Dendritic cell treated with granulocyte-macrophage colony-stimulating factor and Interleukin-4, amounts not matched to agents 40 ng/mL and 50 ng/mL, for 4 days (primary cell): ENCODE measurements around the gene PTAR1.

ENCODE experiments used
- H3K27ac Mint-ChIP-seq: one replicate; pipeline ENCODE4 v1.8.0; 2022; ENCODE audit warnings: mild to moderate bottlenecking, mixed read lengths
- H3K27me3 Mint-ChIP-seq: one replicate; pipeline ENCODE4 v1.8.0; 2022; ENCODE audit warnings: mild to moderate bottlenecking, mixed read lengths
- H3K36me3 Mint-ChIP-seq: one replicate; pipeline ENCODE4 v1.8.0; 2022; ENCODE audit warnings: low read depth, mixed read lengths
- H3K4me1 Mint-ChIP-seq: one replicate; pipeline ENCODE4 v1.8.0; 2022; ENCODE audit warnings: low read depth, mixed read lengths
- H3K4me3 Mint-ChIP-seq: one replicate; pipeline ENCODE4 v1.8.0; 2022; ENCODE audit warnings: mild to moderate bottlenecking, moderate library complexity, mixed read lengths
- H3K9me3 Mint-ChIP-seq: one replicate; pipeline ENCODE4 v1.8.0; 2022; ENCODE audit warnings: mixed read lengths
- intact Hi-C: fragments of 100-400 bp; cut with micrococcal nuclease; formaldehyde crosslinking; loops from one replicate; pipeline ENCODE4 v1.15.0; 2022

Gene PTAR1

GRCh38 chr9:69743930-69744329 lies 15.9 kb downstream of the PTAR1 start:
- Mint-ChIP-seq H3K36me3 (peaks cover 52% of the 10 kb centered on the region), H3K4me1 (peaks cover 33% of the 10 kb centered on the region), H3K27me3 (no peaks in the 10 kb centered on the region), H3K27ac (no peak overlapping the region), H3K4me3 (no peak overlapping the region), H3K9me3 (no peaks in the 10 kb centered on the region)
- intact Hi-C loops, result no loop called here

DNA sequence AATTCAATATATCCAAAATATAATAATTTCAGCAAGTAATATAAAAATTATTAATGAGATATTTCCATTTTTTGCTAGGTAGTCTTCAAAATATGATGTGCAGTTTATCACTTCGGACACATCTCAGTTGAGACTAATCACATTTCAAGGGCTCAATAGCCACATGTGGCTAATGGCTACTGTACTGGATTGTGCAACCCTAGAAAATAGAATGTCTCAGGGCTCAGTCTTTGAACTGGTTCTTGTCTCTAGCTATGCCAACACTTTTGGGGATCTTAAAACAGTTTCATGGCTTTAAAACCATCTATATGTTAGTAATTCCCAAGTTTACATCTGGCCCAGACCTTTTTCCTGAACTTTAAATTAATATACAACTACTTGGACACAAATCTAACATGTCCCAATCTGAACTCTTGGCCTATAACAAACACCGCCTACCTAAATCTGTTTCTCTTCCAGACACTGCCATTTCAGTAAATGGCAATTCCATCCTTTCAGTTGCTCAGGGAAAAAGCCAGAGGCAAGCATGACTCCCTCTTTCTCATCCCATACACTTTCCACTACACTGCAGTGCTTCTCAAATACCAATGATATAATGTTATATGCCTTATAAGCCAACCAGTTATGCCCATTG lies 18.8 kb downstream of the PTAR1 start:
- H3K4me1 Mint-ChIP-seq, result peaks cover 19% of the 10 kb centered on the region
- no peak overlapping the region for H3K27ac Mint-ChIP-seq
- no peaks in the 10 kb centered on the region for H3K9me3 Mint-ChIP-seq
- intact Hi-C loops, result no loop called here
- no peak overlapping the region for H3K4me3 Mint-ChIP-seq
- H3K36me3 Mint-ChIP-seq, result peaks cover 52% of the 10 kb centered on the region
- H3K27me3 Mint-ChIP-seq, result no peaks in the 10 kb centered on the region

GRCh38 chr9:69731348-69731747 lies 28.5 kb downstream of the PTAR1 start:
- H3K9me3 Mint-ChIP-seq, result no peaks in the 10 kb centered on the region
- H3K36me3 Mint-ChIP-seq, result peaks cover 47% of the 10 kb centered on the region
- no peak overlapping the region for H3K4me3 Mint-ChIP-seq
- intact Hi-C loops, result no loop called here
- H3K27me3 Mint-ChIP-seq, result no peaks in the 10 kb centered on the region
- no peak overlapping the region for H3K27ac Mint-ChIP-seq
- no peaks in the 10 kb centered on the region for H3K4me1 Mint-ChIP-seq

DNA sequence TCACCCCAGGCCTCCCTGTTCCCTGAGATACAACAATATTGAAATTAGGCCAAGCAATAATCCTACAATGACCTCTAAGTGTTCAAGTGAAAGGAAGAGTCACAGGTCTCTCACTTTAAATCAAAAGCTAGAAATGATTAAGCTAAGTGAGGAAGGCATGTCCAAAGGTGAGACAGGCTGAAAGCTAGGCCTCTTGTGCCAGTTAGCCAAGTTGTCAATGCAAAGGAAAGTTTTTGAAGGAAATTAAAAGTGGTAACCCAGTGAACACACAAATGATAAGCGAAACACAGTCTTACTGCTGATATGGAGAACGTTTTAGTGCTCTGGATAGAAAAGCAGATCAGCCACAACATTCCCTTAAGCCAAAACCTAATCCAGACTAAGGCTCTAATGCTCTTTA lies 39.8 kb downstream of the PTAR1 start:
- no peaks in the 10 kb centered on the region for H3K4me1 Mint-ChIP-seq
- peaks cover 63% of the 10 kb centered on the region for H3K36me3 Mint-ChIP-seq
- no peak overlapping the region for H3K27ac Mint-ChIP-seq
- no peaks in the 10 kb centered on the region for H3K27me3 Mint-ChIP-seq
- no peaks in the 10 kb centered on the region for H3K9me3 Mint-ChIP-seq
- intact Hi-C loops, result no loop called here
- H3K4me3 Mint-ChIP-seq, result no peak overlapping the region

GRCh38 chr9:69719367-69719766 lies 40.4 kb downstream of the PTAR1 start:
- no peak overlapping the region for H3K4me3 Mint-ChIP-seq
- H3K36me3 Mint-ChIP-seq, result peaks cover 59% of the 10 kb centered on the region
- intact Hi-C loops, result no loop called here
- H3K27me3 Mint-ChIP-seq, result no peaks in the 10 kb centered on the region
- H3K4me1 Mint-ChIP-seq, result no peaks in the 10 kb centered on the region
- H3K9me3 Mint-ChIP-seq, result no peaks in the 10 kb centered on the region
- no peak overlapping the region for H3K27ac Mint-ChIP-seq

- Mint-ChIP-seq H3K4me1 (no peaks in the 10 kb centered on the region), H3K27me3 (no peaks in the 10 kb centered on the region), H3K27ac (no peak overlapping the region), H3K4me3 (no peak overlapping the region), H3K36me3 (peaks cover 55% of the 10 kb centered on the region), H3K9me3 (no peaks in the 10 kb centered on the region)
- intact Hi-C loops, result no loop called here
These were observed 41.6 kb downstream of the PTAR1 start for GRCh38 chr9:69718218-69718617.

GRCh38 chr9:69715825-69716224 lies 44.0 kb downstream of the PTAR1 start:
- Mint-ChIP-seq H3K36me3 (peaks cover 39% of the 10 kb centered on the region), H3K4me1 (no peaks in the 10 kb centered on the region), H3K9me3 (no peaks in the 10 kb centered on the region), H3K27ac (no peak overlapping the region), H3K27me3 (no peaks in the 10 kb centered on the region), H3K4me3 (no peak overlapping the region)
- intact Hi-C loops, result no loop called here

DNA sequence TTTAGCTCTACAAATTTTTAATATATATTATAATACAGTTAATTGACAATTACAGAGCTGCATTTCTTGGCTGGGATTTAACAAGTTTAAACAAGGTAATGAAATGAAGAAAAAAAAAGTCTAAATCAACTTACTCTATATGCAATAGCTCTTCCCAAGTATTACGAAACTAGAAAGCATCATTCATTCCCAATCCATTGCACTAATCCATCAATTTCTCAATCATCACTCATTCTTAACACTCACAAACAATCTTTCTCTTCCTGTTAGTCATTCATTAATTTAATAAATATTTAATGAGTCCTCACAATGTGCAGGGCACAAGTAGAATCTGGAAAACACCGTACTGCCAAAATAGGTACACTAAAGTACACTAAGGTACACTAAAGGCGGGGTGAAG lies 44.7 kb downstream of the PTAR1 start:
- Mint-ChIP-seq H3K27ac (no peak overlapping the region), H3K36me3 (peaks cover 32% of the 10 kb centered on the region), H3K9me3 (no peaks in the 10 kb centered on the region), H3K4me1 (no peaks in the 10 kb centered on the region), H3K27me3 (no peaks in the 10 kb centered on the region), H3K4me3 (no peak overlapping the region)
- intact Hi-C loops, result no loop called here

DNA sequence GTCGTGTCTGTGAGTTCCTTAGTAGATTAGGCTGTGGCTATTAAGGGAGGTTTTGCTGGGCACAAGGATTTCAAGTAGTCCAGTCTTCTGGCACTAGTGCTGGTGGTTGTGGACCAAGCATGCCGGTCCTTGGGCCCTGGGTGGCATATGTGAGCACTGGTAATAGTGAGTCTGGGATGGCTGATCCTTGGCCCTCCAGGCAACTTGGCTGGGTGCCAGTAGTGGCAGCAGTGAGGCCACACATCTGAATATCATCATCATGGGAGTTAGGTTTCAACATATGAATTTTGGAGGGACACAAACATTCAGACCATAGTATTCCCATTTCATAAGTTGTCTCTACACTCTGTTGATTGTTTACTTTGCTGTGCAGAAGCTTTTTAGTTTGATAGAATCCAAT lies 62.3 kb downstream of the PTAR1 start:
- H3K9me3 Mint-ChIP-seq, result peaks cover 48% of the 10 kb centered on the region
- intact Hi-C loops, result no loop called here
- no peak overlapping the region for H3K27ac Mint-ChIP-seq
- H3K4me3 Mint-ChIP-seq, result no peak overlapping the region
- H3K27me3 Mint-ChIP-seq, result no peaks in the 10 kb centered on the region
- H3K4me1 Mint-ChIP-seq, result no peaks in the 10 kb centered on the region
- H3K36me3 Mint-ChIP-seq, result no peaks in the 10 kb centered on the region

DNA sequence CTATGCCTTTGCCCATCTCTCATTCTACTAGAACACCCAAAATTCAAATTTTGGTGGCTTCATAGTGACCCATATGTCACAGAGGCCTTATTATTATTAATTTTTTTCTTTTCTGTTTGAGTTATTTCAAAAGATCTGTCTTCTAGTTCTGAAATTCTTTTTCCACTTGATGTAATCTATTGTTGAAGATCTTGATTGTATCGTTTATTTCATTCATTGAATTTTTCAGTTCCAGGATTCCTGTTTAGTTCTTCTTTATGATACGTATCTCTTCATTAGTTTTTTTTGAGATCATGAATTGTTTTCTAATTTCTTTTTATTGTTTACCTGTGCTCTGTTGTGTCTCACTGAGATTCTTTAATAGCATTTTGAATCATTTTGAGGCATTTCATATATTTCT lies 63.0 kb downstream of the PTAR1 start:
- Mint-ChIP-seq H3K27me3 (no peaks in the 10 kb centered on the region), H3K36me3 (no peaks in the 10 kb centered on the region), H3K9me3 (peaks cover 48% of the 10 kb centered on the region), H3K4me3 (no peak overlapping the region), H3K4me1 (no peaks in the 10 kb centered on the region), H3K27ac (no peak overlapping the region)
- intact Hi-C loops, result no loop called here

- Mint-ChIP-seq H3K27me3 (no peaks in the 10 kb centered on the region), H3K36me3 (no peaks in the 10 kb centered on the region), H3K4me3 (no peak overlapping the region), H3K9me3 (peaks cover 15% of the 10 kb centered on the region), H3K4me1 (no peaks in the 10 kb centered on the region), H3K27ac (no peak overlapping the region)
- intact Hi-C loops, result no loop called here
These were observed 69.7 kb downstream of the PTAR1 start for GRCh38 chr9:69689991-69690538.

DNA sequence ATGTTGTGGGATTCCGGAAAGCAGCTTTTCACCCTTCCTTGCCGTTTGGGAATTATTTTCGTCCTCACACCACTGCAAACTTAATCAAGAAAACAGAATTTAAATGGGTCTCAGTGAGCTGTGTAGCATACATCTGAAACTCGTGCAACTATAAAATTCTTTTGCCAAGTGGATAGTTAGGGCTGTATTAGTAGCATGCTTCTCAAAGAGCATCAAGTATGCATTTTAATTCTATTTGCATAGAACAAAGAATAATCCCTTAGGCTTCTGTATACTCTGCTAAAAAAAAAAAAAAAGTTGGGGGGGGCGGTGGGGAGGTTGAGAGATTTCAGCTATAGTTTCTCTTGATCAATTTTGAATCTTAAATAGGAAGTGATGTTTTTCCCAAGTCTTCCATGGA lies 75.9 kb downstream of the PTAR1 start:
- Mint-ChIP-seq H3K9me3 (no peaks in the 10 kb centered on the region), H3K4me3 (no peak overlapping the region), H3K4me1 (no peaks in the 10 kb centered on the region), H3K27ac (no peak overlapping the region), H3K36me3 (no peaks in the 10 kb centered on the region), H3K27me3 (no peaks in the 10 kb centered on the region)
- intact Hi-C loops, result no loop called here

DNA sequence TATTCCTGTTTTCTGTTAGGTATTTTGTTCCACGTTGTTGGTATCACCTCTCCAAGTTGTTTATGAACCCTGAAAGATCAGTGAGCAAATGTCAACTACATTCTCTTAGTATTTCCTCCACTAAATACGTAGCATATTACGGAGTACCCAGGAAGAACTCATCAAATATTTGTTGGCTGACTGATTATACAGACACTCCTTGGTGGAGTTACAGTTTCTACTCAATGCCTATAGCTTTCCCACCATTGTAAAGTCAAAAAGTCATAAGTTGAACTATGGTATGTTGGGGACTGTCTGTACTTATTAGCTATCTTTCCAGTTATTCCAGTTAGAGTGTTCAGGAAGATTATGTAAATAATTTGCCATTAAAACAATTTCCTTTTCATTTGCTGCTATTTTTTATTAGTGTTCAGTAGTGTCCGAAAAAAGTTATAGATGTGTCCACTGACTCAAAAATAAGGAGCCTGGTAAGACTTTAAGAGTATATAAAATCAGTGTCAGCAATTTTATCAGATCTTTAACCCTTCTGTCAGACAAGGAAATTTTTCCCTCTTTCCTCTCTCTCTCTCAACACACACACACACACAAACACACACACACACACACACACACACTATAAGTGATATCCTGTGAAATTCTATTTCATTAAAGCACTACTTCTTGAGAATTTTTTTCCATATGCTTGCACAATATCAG lies 80.8 kb downstream of the PTAR1 start:
- H3K36me3 Mint-ChIP-seq, result no peaks in the 10 kb centered on the region
- intact Hi-C loops, result loop anchor here (10.0 kb wide), 3 partner anchors 254 to 576 kb away; partner anchors contain the start of genes SMC5 and TJP2
- H3K9me3 Mint-ChIP-seq, result no peaks in the 10 kb centered on the region

GRCh38 chr9:69677931-69678330 lies 81.9 kb downstream of the PTAR1 start:
- peaks cover 7% of the 10 kb centered on the region for H3K4me1 Mint-ChIP-seq
- intact Hi-C loops, result loop anchor here (10.0 kb wide), 3 partner anchors 253 to 577 kb away; partner anchors contain the start of genes SMC5 and TJP2
- no peak overlapping the region for H3K4me3 Mint-ChIP-seq
- no peaks in the 10 kb centered on the region for H3K9me3 Mint-ChIP-seq
- peaks cover 18% of the 10 kb centered on the region for H3K27me3 Mint-ChIP-seq
- H3K36me3 Mint-ChIP-seq, result no peaks in the 10 kb centered on the region
- H3K27ac Mint-ChIP-seq, result no peak overlapping the region

More for the DNA sequence above, 80.8 kb downstream of the PTAR1 start:
- H3K27ac Mint-ChIP-seq, result no peak overlapping the region
- no peak overlapping the region for H3K4me3 Mint-ChIP-seq
- peaks cover 7% of the 10 kb centered on the region for H3K4me1 Mint-ChIP-seq
- peaks cover 12% of the 10 kb centered on the region for H3K27me3 Mint-ChIP-seq
